ENCODE data around the gene KCNAB3. TPM values are rescaled to one million over a fixed set of nuclear protein-coding genes. Genes with fewer than 3 reads are reported as not detected.

The KCNAB3 gene
- polyA plus RNA-seq, 3 donors = 11.7 TPM; not detected in 2

DNA sequence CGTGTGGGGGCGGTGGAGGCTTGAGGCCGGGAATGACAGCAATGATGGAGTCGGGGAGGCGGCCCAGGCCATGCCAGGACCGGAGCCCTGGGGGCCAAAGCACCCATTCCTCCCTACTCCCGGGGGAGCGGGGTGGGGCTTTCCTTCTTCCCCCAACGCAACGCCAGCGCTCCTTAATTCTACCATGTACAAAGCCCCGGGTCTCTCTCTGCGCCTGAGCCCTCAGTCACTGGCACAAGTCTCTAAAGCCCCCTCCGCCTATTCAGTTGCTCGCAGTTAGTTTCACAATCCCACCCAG is 13.3 kb downstream of the KCNAB3 start:
- 72% methylated on average over 12 of the region's 15 CpGs for WGBS (ENCODE audit: insufficient coverage)
- peak overlapping the region; percentile 85 for H2AFZ ChIP-seq (ENCODE audit: insufficient read depth, low read depth, low read length, poor library complexity, severe bottlenecking)
- peak overlapping the region in 2 of 3 experiments; percentile 34 to 66 for H3K4me3 ChIP-seq (replicated peaks in 1 of 3; ENCODE audit: low read depth in 2 of 3, low read length in 3 of 3)
- peak overlapping the region; percentile 81 to 87 for H3K27ac ChIP-seq (ENCODE audit: low read depth in 1 of 2, low read length in 2 of 2)
- H3K9me3 ChIP-seq (replicated peaks in 1 of 2; ENCODE audit: control insufficient read depth in 1 of 2, insufficient read depth in 1 of 2, low read length in 2 of 2) = no peaks in the 10 kb centered on the region
- H3K27me3 ChIP-seq (ENCODE audit: control insufficient read depth in 2 of 2, insufficient read depth in 2 of 2, low read length in 2 of 2) = no peaks in the 10 kb centered on the region
- Mint-ChIP-seq H3K27ac (peak overlapping the region; percentile 62 to 83 (median 78)), H3K9me3 (no peaks in the 10 kb centered on the region), H3K4me3 (peak overlapping the region; percentile 47 to 51), H3K36me3 (peaks cover 6 to 8% of the 10 kb centered on the region in 2 donors), H3K4me1 (peaks cover 35% of the 10 kb centered on the region), H3K27me3 (ENCODE audit: low read depth in 3 of 3) (peaks cover 0 to 2% (median 1%) of the 10 kb centered on the region in 3 donors)
- peaks cover 6% of the 10 kb centered on the region for H4K20me1 ChIP-seq (ENCODE audit: insufficient read depth, low read length)
- H3K79me2 ChIP-seq (ENCODE audit: insufficient read depth, low read length) = peaks cover 9% of the 10 kb centered on the region
- intact Hi-C loops (cut with micrococcal nuclease) = no loop called here
- H3K36me3 ChIP-seq (replicated peaks in 1 of 2; ENCODE audit: control insufficient read depth in 1 of 2, insufficient read depth in 2 of 2, low read length in 2 of 2) = peaks cover 8 to 12% of the 10 kb centered on the region in 2 donors
- TF ChIP-seq, protein P1, sequence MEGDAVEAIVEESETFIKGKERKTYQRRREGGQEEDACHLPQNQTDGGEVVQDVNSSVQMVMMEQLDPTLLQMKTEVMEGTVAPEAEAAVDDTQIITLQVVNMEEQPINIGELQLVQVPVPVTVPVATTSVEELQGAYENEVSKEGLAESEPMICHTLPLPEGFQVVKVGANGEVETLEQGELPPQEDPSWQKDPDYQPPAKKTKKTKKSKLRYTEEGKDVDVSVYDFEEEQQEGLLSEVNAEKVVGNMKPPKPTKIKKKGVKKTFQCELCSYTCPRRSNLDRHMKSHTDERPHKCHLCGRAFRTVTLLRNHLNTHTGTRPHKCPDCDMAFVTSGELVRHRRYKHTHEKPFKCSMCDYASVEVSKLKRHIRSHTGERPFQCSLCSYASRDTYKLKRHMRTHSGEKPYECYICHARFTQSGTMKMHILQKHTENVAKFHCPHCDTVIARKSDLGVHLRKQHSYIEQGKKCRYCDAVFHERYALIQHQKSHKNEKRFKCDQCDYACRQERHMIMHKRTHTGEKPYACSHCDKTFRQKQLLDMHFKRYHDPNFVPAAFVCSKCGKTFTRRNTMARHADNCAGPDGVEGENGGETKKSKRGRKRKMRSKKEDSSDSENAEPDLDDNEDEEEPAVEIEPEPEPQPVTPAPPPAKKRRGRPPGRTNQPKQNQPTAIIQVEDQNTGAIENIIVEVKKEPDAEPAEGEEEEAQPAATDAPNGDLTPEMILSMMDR (IDR thresholded peaks at IDR 0.05) = no peak
- peaks cover 23 to 32% of the 10 kb centered on the region in 2 donors for H3K4me1 ChIP-seq (ENCODE audit: control insufficient read depth in 1 of 2, insufficient read depth in 2 of 2, low read length in 2 of 2)
- H3K9ac ChIP-seq (ENCODE audit: insufficient read depth, low read length, poor library complexity, severe bottlenecking) = peak overlapping the region; percentile 64
- peak overlapping the region; percentile 77 for H3K4me2 ChIP-seq (replicated peaks; ENCODE audit: extremely low read depth, low read length, poor library complexity, severe bottlenecking)
- no peak for DNase-seq

- no peaks in the 10 kb centered on the region for H3K27me3 ChIP-seq (ENCODE audit: control insufficient read depth in 2 of 2, insufficient read depth in 2 of 2, low read length in 2 of 2)
- peaks cover 13 to 17% of the 10 kb centered on the region in 2 donors for H3K36me3 ChIP-seq (replicated peaks in 1 of 2; ENCODE audit: control insufficient read depth in 1 of 2, insufficient read depth in 2 of 2, low read length in 2 of 2)
- TF ChIP-seq, protein P1 (IDR thresholded peaks at IDR 0.05) = no peak
- H2AFZ ChIP-seq (ENCODE audit: insufficient read depth, low read depth, low read length, poor library complexity, severe bottlenecking) = peak within 1 kb of the TSS; percentile 85
- H3K79me2 ChIP-seq (ENCODE audit: insufficient read depth, low read length) = peaks cover 9% of the 10 kb centered on the region
- H3K4me1 Mint-ChIP-seq = peaks cover 39% of the 10 kb centered on the region
- H3K9me3 ChIP-seq (replicated peaks in 1 of 2; ENCODE audit: control insufficient read depth in 1 of 2, insufficient read depth in 1 of 2, low read length in 2 of 2) = no peaks in the 10 kb centered on the region
- peaks cover 6% of the 10 kb centered on the region for H4K20me1 ChIP-seq (ENCODE audit: insufficient read depth, low read length)
- peaks cover 0 to 3% (median 1%) of the 10 kb centered on the region in 3 donors for H3K27me3 Mint-ChIP-seq (ENCODE audit: low read depth in 3 of 3)
- under 1% methylated on average over 92 of the region's 100 CpGs for WGBS (ENCODE audit: insufficient coverage)
- H3K4me3 ChIP-seq (replicated peaks in 1 of 3; ENCODE audit: low read depth in 2 of 3, low read length in 3 of 3) = peak within 1 kb of the TSS; percentile 27 to 66 (median 34)
- peak within 1 kb of the TSS; percentile 64 for H3K9ac ChIP-seq (ENCODE audit: insufficient read depth, low read length, poor library complexity, severe bottlenecking)
- H3K27ac Mint-ChIP-seq = peak within 1 kb of the TSS; percentile 83 to 96 (median 94)
- peak; percentile 71 to 88 (median 79) for DNase-seq
- H3K4me1 ChIP-seq (ENCODE audit: control insufficient read depth in 1 of 2, insufficient read depth in 2 of 2, low read length in 2 of 2) = peaks cover 23 to 32% of the 10 kb centered on the region in 2 donors
- peak within 1 kb of the TSS; percentile 86 to 89 for H3K4me3 Mint-ChIP-seq
- H3K9me3 Mint-ChIP-seq = no peaks in the 10 kb centered on the region
- intact Hi-C loops (cut with micrococcal nuclease) = loop anchor here (2.0 kb wide), 1 partner anchor 141 kb away; no protein-coding TSS in a partner anchor
- peaks cover 12 to 14% of the 10 kb centered on the region in 2 donors for H3K36me3 Mint-ChIP-seq
- peak within 1 kb of the TSS; percentile 81 to 87 for H3K27ac ChIP-seq (ENCODE audit: low read depth in 1 of 2, low read length in 2 of 2)
- peak within 1 kb of the TSS; percentile 77 for H3K4me2 ChIP-seq (replicated peaks; ENCODE audit: extremely low read depth, low read length, poor library complexity, severe bottlenecking)
Measured at GRCh38 chr17:7915611-7916384, 13.9 kb downstream of the KCNAB3 start, which contains the start of gene RNF227. TSS of gene RNF227 (minus strand) at chr17:7916289. CDS start at chr17:7916195, 94 bp downstream.

All from CD14-positive monocyte (primary cell).